Measurements from ENCODE around the gene ATG16L1. TPM values are rescaled to one million over a fixed set of nuclear protein-coding genes. Genes with fewer than 3 reads are reported as not detected.

ATG16L1 gene
- total RNA-seq, 4 donors from 2014 or later, result 38.9 to 56.9 (median 40.4) TPM

- DNase-seq (ENCODE audit: low spot score in 2 of 2), result no peak
- H3K4me3 ChIP-seq (ENCODE audit: low read depth, poor library complexity, severe bottlenecking), result no peak overlapping the region
- intact Hi-C loops (cut with DNase I; ENCODE audit: low total_unique reads), result no loop called here
- 90 to 93% methylated on average over 6 of the region's 6 CpGs for WGBS, 2 donors
- no peak for TF ChIP-seq POLR2A (IDR thresholded peaks at IDR 0.05)
- TF ChIP-seq, protein P1, sequence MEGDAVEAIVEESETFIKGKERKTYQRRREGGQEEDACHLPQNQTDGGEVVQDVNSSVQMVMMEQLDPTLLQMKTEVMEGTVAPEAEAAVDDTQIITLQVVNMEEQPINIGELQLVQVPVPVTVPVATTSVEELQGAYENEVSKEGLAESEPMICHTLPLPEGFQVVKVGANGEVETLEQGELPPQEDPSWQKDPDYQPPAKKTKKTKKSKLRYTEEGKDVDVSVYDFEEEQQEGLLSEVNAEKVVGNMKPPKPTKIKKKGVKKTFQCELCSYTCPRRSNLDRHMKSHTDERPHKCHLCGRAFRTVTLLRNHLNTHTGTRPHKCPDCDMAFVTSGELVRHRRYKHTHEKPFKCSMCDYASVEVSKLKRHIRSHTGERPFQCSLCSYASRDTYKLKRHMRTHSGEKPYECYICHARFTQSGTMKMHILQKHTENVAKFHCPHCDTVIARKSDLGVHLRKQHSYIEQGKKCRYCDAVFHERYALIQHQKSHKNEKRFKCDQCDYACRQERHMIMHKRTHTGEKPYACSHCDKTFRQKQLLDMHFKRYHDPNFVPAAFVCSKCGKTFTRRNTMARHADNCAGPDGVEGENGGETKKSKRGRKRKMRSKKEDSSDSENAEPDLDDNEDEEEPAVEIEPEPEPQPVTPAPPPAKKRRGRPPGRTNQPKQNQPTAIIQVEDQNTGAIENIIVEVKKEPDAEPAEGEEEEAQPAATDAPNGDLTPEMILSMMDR (IDR thresholded peaks at IDR 0.05), result no peak
Observed at GRCh38 chr2:233281992-233282603, 30.6 kb downstream of the ATG16L1 start.

GRCh38 chr2:233285921-233286320 is 34.4 kb downstream of the ATG16L1 start:
- WGBS, 2 donors, result 88 to 91% methylated on average over 5 of the region's 5 CpGs
- H3K4me3 ChIP-seq (ENCODE audit: low read depth, poor library complexity, severe bottlenecking), result no peak overlapping the region
- intact Hi-C loops (cut with DNase I; ENCODE audit: low total_unique reads), result no loop called here
- no peak for TF ChIP-seq POLR2A (IDR thresholded peaks at IDR 0.05)
- TF ChIP-seq, protein P1 (IDR thresholded peaks at IDR 0.05), result no peak
- DNase-seq (ENCODE audit: low spot score in 2 of 2), result peak in 1 of 2 donors; percentile 32

GRCh38 chr2:233287871-233288270 is 36.4 kb downstream of the ATG16L1 start:
- TF ChIP-seq, protein P1 (IDR thresholded peaks at IDR 0.05), result no peak
- no peak for TF ChIP-seq POLR2A (IDR thresholded peaks at IDR 0.05)
- intact Hi-C loops (cut with DNase I; ENCODE audit: low total_unique reads), result no loop called here
- DNase-seq (ENCODE audit: low spot score in 2 of 2), result peak in 1 of 2 donors; percentile 15
- no peak overlapping the region for H3K4me3 ChIP-seq (ENCODE audit: low read depth, poor library complexity, severe bottlenecking)
- 91 to 96% methylated on average over 6 of the region's 6 CpGs for WGBS, 2 donors

DNA sequence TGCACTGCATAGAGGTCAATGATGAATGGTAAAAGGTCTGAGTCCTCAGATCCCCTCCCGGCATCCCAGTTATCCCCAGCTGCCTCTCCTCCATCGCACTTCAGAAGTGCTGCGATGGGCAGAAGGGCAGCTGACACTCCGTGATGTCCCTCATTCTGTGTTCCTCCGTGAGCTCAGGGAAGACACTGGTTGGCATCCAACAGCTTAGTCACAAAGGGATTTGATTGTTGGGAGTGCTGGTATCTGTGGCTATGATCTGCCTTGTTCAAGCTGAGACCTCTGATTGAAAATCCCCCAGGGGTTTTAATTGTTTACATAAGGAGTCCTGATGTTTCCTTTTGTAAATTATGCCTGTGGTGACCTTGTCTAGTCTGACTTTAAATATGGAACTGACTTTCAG is 37.2 kb downstream of the ATG16L1 start:
- intact Hi-C loops (cut with DNase I; ENCODE audit: low total_unique reads), result no loop called here
- TF ChIP-seq, protein P1 (IDR thresholded peaks at IDR 0.05), result no peak
- TF ChIP-seq POLR2A (IDR thresholded peaks at IDR 0.05), result no peak
- 75 to 80% methylated on average over 5 of the region's 5 CpGs for WGBS, 2 donors
- no peak overlapping the region for H3K4me3 ChIP-seq (ENCODE audit: low read depth, poor library complexity, severe bottlenecking)
- peak in 1 of 2 donors; percentile 26 for DNase-seq (ENCODE audit: low spot score in 2 of 2)

DNA sequence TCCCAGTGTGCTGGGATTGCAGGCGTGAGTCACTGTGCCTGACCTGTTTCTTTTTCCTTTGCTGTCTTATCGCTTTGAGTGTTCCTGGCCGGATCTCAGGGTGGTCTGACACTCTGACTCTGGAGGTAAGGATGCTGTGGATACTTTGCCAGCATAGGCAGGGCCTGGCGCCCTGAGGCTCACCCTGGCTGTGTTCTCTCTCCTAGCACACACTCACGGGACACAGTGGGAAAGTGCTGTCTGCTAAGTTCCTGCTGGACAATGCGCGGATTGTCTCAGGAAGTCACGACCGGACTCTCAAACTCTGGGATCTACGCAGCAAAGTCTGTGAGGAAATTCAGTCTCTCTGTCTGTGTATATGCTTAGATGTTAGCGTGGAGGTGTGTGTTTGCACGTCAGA is 38.2 kb downstream of the ATG16L1 start:
- intact Hi-C loops (cut with DNase I; ENCODE audit: low total_unique reads), result no loop called here
- WGBS, 2 donors, result 87 to 90% methylated on average over 12 of the region's 12 CpGs
- H3K4me3 ChIP-seq (ENCODE audit: low read depth, poor library complexity, severe bottlenecking), result no peak overlapping the region
- no peak for TF ChIP-seq POLR2A (IDR thresholded peaks at IDR 0.05)
- TF ChIP-seq, protein P1 (IDR thresholded peaks at IDR 0.05), result no peak
- peak in 1 of 2 donors; percentile 29 for DNase-seq (ENCODE audit: low spot score in 2 of 2)
